H9 (cell line): ENCODE results near the gene CCDC142. TPM values are rescaled to one million over a fixed set of nuclear protein-coding genes. Genes with fewer than 3 reads are reported as not detected.
"Not testable (repeated sequence)": the region's sequence is repeated elsewhere in the genome, so short reads cannot be mapped to it uniquely, and the experiment has no call there.

Experiments
- DNase-seq: peaks from one replicate; pipeline ENCODE4 v3.0.0-alpha.2; 2017
- H2AFZ ChIP-seq: one replicate; pipeline ENCODE4 v1.6.1; 2013; ENCODE audit warnings: mild to moderate bottlenecking, low read length, control low read depth, moderate library complexity
- H2AK5ac ChIP-seq: 2 replicates; pipeline ENCODE4 v1.6.1; 2013; ENCODE audit warnings: low read length, control low read depth, mixed read lengths; ENCODE audit not compliant: insufficient read length
- H2BK120ac ChIP-seq: one replicate; pipeline ENCODE4 v1.6.1; 2013; ENCODE audit warnings: low read depth, mild to moderate bottlenecking, low read length, control low read depth, inconsistent platforms; ENCODE audit not compliant: poor library complexity, severe bottlenecking
- H2BK12ac ChIP-seq: 2 replicates; pipeline ENCODE4 v1.6.1; 2013; ENCODE audit warnings: low read length, control low read depth, mixed read lengths, low read depth; ENCODE audit not compliant: insufficient read length
- H2BK15ac ChIP-seq: 2 replicates; pipeline ENCODE4 v1.6.1; 2013; ENCODE audit warnings: low read depth, low read length, control low read depth
- H2BK20ac ChIP-seq: one replicate; pipeline ENCODE4 v1.6.1; 2013; ENCODE audit warnings: low read depth, mild to moderate bottlenecking, low read length, control low read depth, inconsistent platforms; ENCODE audit not compliant: poor library complexity, severe bottlenecking
- H2BK5ac ChIP-seq: 2 replicates; pipeline ENCODE4 v1.6.1; 2013; ENCODE audit warnings: low read length, control low read depth, mixed read lengths; ENCODE audit not compliant: insufficient read length
- H3K14ac ChIP-seq: 2 replicates; pipeline ENCODE4 v1.6.1; 2013; ENCODE audit warnings: low read length, control low read depth; ENCODE audit not compliant: insufficient read depth
- H3K18ac ChIP-seq: 2 replicates; pipeline ENCODE4 v1.6.1; 2013; ENCODE audit warnings: low read depth, mild to moderate bottlenecking, mixed read lengths, low read length, control low read depth; ENCODE audit not compliant: insufficient read length
- H3K23ac ChIP-seq: 2 replicates; pipeline ENCODE4 v1.6.1; 2013; ENCODE audit warnings: low read length, control low read depth, mixed read lengths, low read depth; ENCODE audit not compliant: insufficient read length
- H3K23me2 ChIP-seq: 2 replicates; pipeline ENCODE4 v1.6.1; 2013; ENCODE audit warnings: low read depth, mild to moderate bottlenecking, mixed read lengths, low read length, control low read depth; ENCODE audit not compliant: insufficient read length, poor library complexity, severe bottlenecking
- H3K27ac ChIP-seq: 2 replicates; pipeline ENCODE4 v1.5.1; 2013; ENCODE audit warnings: low read length, control low read depth, mixed read lengths, low read depth; ENCODE audit not compliant: insufficient read length
- H3K27me3 ChIP-seq: 2 replicates; pipeline ENCODE4 v1.6.1; 2013; ENCODE audit warnings: low read length, control low read depth, inconsistent platforms; ENCODE audit not compliant: insufficient read depth
- H3K4ac ChIP-seq: 2 replicates; pipeline ENCODE4 v1.6.1; 2013; ENCODE audit warnings: low read depth, mild to moderate bottlenecking, control low read depth, inconsistent platforms, low read length, moderate library complexity
- H3K4me1 ChIP-seq: 2 replicates; pipeline ENCODE4 v1.6.1; 2013; ENCODE audit warnings: low read length, control low read depth, inconsistent platforms; ENCODE audit not compliant: insufficient read depth
- H3K4me2 ChIP-seq: 2 replicates; pipeline ENCODE4 v1.6.1; 2013; ENCODE audit warnings: low read length, control low read depth, mixed read lengths; ENCODE audit not compliant: insufficient read length, insufficient read depth
- H3K56ac ChIP-seq: 2 replicates; pipeline ENCODE4 v1.6.1; 2013; ENCODE audit warnings: low read depth, mild to moderate bottlenecking, mixed read lengths, low read length, control low read depth; ENCODE audit not compliant: insufficient read length
- H3K79me1 ChIP-seq: 2 replicates; pipeline ENCODE4 v1.6.1; 2013; ENCODE audit warnings: low read depth, mild to moderate bottlenecking, moderate library complexity, low read length, control low read depth, inconsistent platforms; ENCODE audit not compliant: insufficient read depth, poor library complexity, severe bottlenecking
- H3K79me2 ChIP-seq: 2 replicates; pipeline ENCODE4 v1.6.1; 2013; ENCODE audit warnings: low read length, control low read depth, inconsistent platforms; ENCODE audit not compliant: insufficient read depth
- H3K9ac ChIP-seq: 2 replicates; pipeline ENCODE4 v1.6.1; 2013; ENCODE audit warnings: low read length, control low read depth, mixed read lengths; ENCODE audit not compliant: insufficient read length; ENCODE audit errors: extremely low read depth
- H3K9me3 ChIP-seq: one replicate; pipeline ENCODE4 v1.6.1; 2013; ENCODE audit warnings: low read depth, low read length, inconsistent platforms; ENCODE audit not compliant: control insufficient read depth
- H3T11ph ChIP-seq: one replicate; pipeline ENCODE4 v1.6.1; 2013; ENCODE audit warnings: mild to moderate bottlenecking, low read length, control low read depth, inconsistent platforms
- H4K20me1 ChIP-seq: one replicate; pipeline ENCODE4 v1.6.1; 2013; ENCODE audit not compliant: control insufficient read depth, insufficient read length, insufficient read depth
- H4K5ac ChIP-seq: 2 replicates; pipeline ENCODE4 v1.6.1; 2013; ENCODE audit warnings: low read depth, mild to moderate bottlenecking, mixed read lengths, low read length, control low read depth; ENCODE audit not compliant: insufficient read length
- H4K8ac ChIP-seq: replicated peaks from 2 replicates; pipeline ENCODE4 v1.6.1; 2013; ENCODE audit warnings: low read length, control low read depth, mixed read lengths, low read depth; ENCODE audit not compliant: insufficient read length
- H4K91ac ChIP-seq: 2 replicates; pipeline ENCODE4 v1.6.1; 2013; ENCODE audit warnings: low read depth, mild to moderate bottlenecking, moderate library complexity, mixed read lengths, low read length, control low read depth; ENCODE audit not compliant: insufficient read length
- H3K27ac Mint-ChIP-seq, 3 experiments: 2 replicates in 2 of 3; 3 replicates in 1 of 3; pipeline ENCODE4 v1.8.0; 2020 to 2021; ENCODE audit warnings: mixed read lengths in 3 of 3, mild to moderate bottlenecking in 1 of 3, moderate library complexity in 1 of 3
- H3K27me3 Mint-ChIP-seq: 2 replicates; pipeline ENCODE4 v1.8.0; 2021; ENCODE audit warnings: low read depth, mild to moderate bottlenecking, moderate library complexity, mixed read lengths
- H3K36me3 Mint-ChIP-seq, 3 experiments: 2 replicates in 2 of 3; 3 replicates in 1 of 3; pipeline ENCODE4 v1.8.0; 2020 to 2021; ENCODE audit warnings: low read depth in 3 of 3, mixed read lengths in 3 of 3; ENCODE audit not compliant: insufficient read depth in 1 of 3
- H3K4me1 Mint-ChIP-seq, 2 experiments: 2 replicates each; pipeline ENCODE4 v1.8.0; 2020; ENCODE audit warnings: mixed read lengths in 2 of 2
- H3K4me3 Mint-ChIP-seq, 2 experiments: 2 replicates in 1 of 2; 3 replicates in 1 of 2; pipeline ENCODE4 v1.8.0; 2020 to 2021; ENCODE audit warnings: mild to moderate bottlenecking in 2 of 2, mixed read lengths in 2 of 2, moderate library complexity in 1 of 2
- H3K9me3 Mint-ChIP-seq, 2 experiments: 2 replicates in 1 of 2; 3 replicates in 1 of 2; pipeline ENCODE4 v1.8.0; 2020; ENCODE audit warnings: mild to moderate bottlenecking in 2 of 2, mixed read lengths in 2 of 2, moderate library complexity in 1 of 2
- CTCF ChIP-seq: fragments of 200-600 bp; sonication (generic); conservative IDR thresholded peaks from 3 replicates; pipeline ENCODE4 v1.8.0; 2021; ENCODE audit warnings: antibody characterized with exemption, mild to moderate bottlenecking
- WGBS: extraction: QIAGEN DNeasy Blood & Tissue Kit; methylation state at CpG from one replicate; pipeline ENCODE4 v1.1.7; 2013; ENCODE audit warnings: missing lambda C conversion rate, low lambda C conversion rate, mixed read lengths; ENCODE audit not compliant: insufficient read length; ENCODE audit errors: extremely low coverage; 5-methylcytosine and 5-hydroxymethylcytosine counted together
- total RNA-seq: library from RNA; stranded (reverse); gene quantifications from 2 replicates; pipeline ENCODE4 v1.2.1, GENCODE V29; 2021

CCDC142 gene
- total RNA-seq, 1 experiment from 2014 or later: 21.5 TPM

GRCh38 chr2:74442483-74443297 is 40.1 kb downstream of the CCDC142 start:
- not testable (repeated sequence) for H2AK5ac ChIP-seq, H3K56ac ChIP-seq, H3K9me3 Mint-ChIP-seq, H3K4me1 ChIP-seq, H3K79me1 ChIP-seq, H3K27me3 ChIP-seq, H3K4ac ChIP-seq, H4K5ac ChIP-seq, H4K8ac ChIP-seq, H2BK15ac ChIP-seq, H4K20me1 ChIP-seq, H2BK12ac ChIP-seq, H3K9me3 ChIP-seq, H3T11ph ChIP-seq, H4K91ac ChIP-seq, H3K14ac ChIP-seq, H2BK120ac ChIP-seq, H3K18ac ChIP-seq, H3K23ac ChIP-seq, H2BK20ac ChIP-seq, DNase-seq, H2BK5ac ChIP-seq
- H3K9ac ChIP-seq: peak overlapping the region; percentile 15
- Mint-ChIP-seq H3K4me1 (peaks cover 23 to 25% of the 10 kb centered on the region in 2 experiments), H3K4me3 (peak overlapping the region; percentile 95 to 99), H3K27me3 (peaks cover 20% of the 10 kb centered on the region), H3K36me3 (peaks cover 4 to 16% (median 14%) of the 10 kb centered on the region in 3 experiments), H3K27ac (peak overlapping the region; percentile 37 to 98 (median 95); a peak in 5 of 7 replicates)
- peak overlapping the region; percentile 48 for H2AFZ ChIP-seq
- 0 out of 3 replicates have a peak, but pooled peaks have one; percentile 6 for TF ChIP-seq CTCF
- peak overlapping the region; percentile 80 for H3K4me2 ChIP-seq
- H3K23me2 ChIP-seq: peaks cover 11% of the 10 kb centered on the region
- peak overlapping the region; percentile 13 for H3K27ac ChIP-seq
- peaks cover 18% of the 10 kb centered on the region; the same call in 1 of the 2 replicates for H3K79me2 ChIP-seq
- no CpG with 5 or more reads among the region's 16 CpGs for WGBS
